HG02943 (cell line): Measurements from ENCODE around the gene INO80C.

Experiments used
- ATAC-seq: cut with Tn5 transposase; IDR thresholded peaks from one replicate; pipeline ENCODE4 v1.9.1; 2021; ENCODE audit warnings: mild to moderate bottlenecking, low read depth, moderate library complexity; ENCODE audit not compliant: unreplicated experiment

The INO80C gene

GRCh38 chr18:35435401-35435800 lies 62.4 kb downstream of the INO80C start:
- ATAC-seq, result no peak

DNA sequence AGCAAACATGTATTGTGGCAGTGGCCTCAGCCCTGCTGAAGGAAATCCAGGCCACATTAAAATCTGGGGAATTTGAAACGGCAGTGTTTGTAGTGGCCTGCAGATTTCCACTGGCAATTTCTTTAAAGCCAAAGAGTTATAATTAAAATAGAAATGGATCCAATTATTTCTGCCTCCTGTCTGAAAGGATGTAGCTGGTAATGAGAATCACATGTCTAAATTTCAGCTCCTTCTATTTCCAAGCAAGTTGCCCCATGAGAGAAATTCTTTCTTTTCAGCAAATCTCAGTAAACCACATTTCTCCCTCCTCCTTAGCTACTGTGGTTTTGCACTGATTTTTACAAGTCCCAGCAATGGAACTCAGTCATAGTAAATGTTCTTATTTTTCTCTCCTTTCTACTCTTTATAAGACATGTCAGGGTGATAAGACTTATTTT lies 65.2 kb downstream of the INO80C start:
- ATAC-seq, result no peak

GRCh38 chr18:35431374-35431741 lies 66.4 kb downstream of the INO80C start:
- ATAC-seq, result no peak

DNA sequence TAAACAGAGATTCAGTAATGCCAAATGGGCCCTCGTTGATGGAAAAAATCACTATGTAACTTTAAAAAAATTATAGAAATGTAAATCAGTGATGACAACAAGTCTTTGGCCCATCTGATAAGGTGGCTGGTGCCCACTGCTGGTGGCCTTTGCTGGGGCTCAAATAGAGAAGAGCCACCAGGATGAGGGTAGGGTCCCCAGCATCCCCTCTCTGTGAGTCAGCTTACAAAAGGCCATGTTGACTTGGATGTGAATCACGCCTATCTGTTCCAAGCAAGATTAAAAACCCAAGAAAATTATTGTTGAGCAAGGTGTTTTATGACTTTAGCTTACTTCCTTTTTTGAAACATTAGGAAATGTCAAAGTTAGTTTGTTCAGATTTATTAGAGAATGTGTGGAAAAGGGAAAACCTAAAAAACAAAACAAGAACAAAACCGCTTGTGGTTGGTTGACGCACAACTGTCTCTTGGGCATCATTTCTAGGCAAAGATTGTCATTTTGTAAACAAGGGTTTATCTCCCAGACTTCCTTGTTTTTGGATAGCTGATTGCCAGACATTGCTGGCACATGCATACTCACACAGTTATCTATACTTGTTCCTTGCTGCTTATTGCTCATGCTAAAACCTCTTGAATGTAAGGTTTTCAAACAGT lies 66.9 kb downstream of the INO80C start:
- no peak for ATAC-seq

DNA sequence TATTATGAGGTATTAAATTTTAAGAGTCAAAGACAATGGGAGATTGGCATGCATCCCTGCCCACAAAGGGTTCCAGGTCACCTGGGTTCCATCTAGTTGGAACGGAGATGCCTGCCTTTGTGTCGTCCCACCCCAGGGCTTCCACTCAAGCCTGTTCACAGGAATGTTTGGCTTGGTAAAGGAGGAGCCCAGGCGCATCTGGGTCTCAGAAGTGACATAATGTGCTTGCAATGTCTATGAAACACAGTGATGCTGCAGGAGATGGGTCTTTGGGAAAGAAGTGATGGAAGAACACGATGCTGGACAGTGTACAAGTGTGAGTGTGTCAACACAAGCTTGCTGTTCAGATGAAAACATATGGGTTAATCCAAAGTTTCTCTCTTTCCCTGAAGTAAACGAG lies 71.0 kb downstream of the INO80C start:
- ATAC-seq, result no peak

DNA sequence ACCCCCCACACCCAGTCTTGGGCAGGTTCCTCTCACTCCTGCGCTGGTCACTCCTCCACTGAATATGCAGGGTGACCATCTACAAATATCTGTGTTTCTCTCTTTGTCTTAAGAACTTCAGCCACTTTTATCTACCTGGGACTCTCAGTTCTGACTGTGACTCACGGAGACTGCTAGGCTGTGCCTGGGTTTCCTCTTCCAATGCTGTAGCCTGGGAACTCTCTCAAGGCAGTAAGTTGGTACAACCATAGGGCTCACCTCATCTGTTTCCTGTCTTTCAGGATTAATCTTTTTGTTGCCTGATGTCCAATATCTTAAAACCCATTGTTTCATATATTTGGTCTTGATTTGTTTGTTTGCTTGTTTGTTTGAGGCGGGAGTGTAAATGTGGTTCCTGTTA lies 73.4 kb downstream of the INO80C start:
- ATAC-seq, result no peak

DNA sequence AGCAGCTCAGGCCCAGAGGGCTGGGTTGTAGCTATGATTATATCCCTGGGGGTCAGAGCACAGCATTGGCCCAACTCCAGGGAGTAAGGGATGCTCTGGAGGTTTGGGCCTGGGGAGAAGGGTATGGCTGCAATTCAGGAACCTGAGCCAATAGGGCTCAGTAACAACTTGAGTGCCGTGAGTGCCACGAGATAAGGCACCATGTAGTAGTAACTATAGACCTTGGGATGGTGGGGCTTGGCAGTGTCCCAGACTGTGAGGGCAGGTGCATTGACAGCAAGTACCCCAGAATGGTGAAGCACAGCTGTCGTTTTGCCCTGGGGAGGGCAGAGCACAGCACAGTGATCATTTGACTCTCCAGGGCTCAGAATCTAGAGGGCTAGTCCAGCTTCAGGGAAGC lies 75.5 kb downstream of the INO80C start:
- ATAC-seq, result no peak

DNA sequence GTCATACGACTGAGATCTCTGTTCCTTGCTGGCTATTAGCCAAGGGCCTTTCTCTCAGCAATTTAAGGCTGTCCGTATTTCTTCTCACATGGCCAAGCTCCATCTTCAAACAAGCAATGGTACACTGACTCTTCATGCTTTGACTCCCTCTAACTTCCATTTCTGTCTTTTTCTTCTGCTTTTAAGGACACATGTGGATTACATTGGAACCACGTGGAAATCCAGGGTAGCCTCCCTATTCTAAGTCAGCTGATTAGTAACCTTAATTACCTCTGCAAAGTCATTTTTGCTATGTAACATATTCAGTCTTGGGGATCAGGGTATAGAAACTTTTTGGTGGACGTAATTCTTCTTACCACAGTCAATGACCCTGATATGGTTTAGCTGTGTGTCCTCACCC lies 79.2 kb downstream of the INO80C start:
- no peak for ATAC-seq
